GM19452 (cell line): Measurements from ENCODE around the gene KIAA0040.

Experiments
- ATAC-seq: cut with Tn5 transposase; IDR thresholded peaks from one replicate; pipeline ENCODE4 v1.9.1; 2021; ENCODE audit not compliant: unreplicated experiment

The KIAA0040 gene

DNA sequence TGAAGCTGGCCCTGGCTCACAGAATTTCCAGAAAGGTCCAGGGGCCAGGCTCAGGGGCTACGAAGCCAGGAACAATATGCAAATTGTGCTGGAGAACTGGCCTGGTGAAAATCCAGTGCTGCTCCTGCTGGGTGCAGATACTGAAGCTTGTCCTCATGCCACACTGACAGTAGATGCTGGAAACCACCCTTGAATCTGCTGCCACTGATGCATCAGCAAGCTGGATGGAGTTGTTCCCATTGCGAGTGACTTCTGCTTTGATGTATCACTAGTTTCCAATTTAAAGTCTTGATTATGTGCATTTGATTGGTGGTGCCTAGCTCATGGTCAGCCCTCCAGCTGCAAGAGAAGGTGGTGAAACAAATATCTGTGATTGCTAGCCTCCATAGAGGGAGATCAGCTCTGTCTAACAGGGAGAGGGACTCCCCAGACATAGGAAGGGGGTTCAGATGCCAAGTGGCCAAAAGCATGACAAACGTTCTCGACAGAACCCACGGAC lies 11.0 kb upstream of the KIAA0040 start:
- ATAC-seq = no peak

DNA sequence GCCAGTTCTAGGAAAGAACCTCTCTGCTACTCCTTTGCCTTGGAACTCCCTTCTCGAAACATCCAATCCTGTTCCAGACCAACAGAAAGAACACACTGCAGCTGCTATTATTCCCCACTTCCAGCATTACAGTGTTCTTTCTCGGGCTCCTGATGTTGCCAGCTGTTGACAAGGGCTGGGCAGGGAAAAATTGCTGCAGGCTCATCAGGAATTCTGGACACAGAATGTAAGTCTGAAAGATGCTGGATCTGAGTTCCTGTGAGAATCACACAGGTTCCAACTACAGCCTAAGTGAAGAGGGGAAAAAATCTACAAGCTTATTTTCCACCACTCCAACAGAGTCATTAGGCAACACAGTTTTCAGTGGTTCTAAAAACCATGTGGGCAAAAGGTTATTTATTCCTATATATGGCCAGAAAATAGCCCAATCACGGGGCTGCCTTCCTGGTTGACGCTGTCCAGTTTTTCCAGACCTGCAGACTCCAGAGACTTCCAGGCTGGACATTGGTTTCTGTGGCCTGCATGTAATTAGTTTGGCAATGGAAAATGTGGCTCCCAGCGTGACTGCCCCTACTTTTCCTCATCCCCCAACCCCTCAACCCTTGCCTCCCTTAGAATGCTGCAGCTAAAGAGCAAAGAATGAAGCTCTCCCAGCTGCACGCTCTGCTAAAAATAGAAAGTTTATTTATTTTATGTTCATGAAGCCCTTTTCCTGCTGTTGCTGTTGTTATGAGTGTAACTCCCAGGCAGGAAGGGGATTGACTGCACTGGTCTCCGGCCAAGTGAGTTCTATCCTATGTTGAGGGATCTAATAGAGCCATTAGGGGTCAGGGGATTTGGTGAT lies 8.3 kb upstream of the KIAA0040 start:
- ATAC-seq = no peak

- ATAC-seq = no peak
Measured at GRCh38 chr1:175198332-175198731, 5.8 kb upstream of the KIAA0040 start.

GRCh38 chr1:175197531-175197930 lies 5.0 kb upstream of the KIAA0040 start:
- ATAC-seq = no peak

DNA sequence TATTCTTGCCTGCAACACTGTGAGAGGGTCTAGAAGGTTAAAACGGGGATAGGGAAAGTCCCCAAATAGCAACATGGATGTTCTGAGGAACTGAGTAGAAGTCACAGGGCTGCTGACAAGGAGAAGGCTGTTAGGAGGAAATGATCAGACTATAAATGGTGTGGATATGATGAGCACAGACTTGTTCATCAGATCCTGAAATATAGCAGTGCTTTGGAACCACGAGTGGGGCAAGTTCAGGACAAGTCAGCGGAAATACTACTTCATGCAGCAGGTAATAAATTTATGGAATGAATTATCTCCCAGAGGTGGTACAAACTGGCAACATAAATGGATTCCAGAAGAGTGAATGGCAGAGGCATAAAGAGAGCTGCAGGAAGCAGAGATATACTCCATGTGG lies 3.2 kb upstream of the KIAA0040 start:
- ATAC-seq = no peak

- ATAC-seq = no peak
Measured at GRCh38 chr1:175195281-175195680, 2.7 kb upstream of the KIAA0040 start.

- ATAC-seq = no peak
Measured at GRCh38 chr1:175193527-175193910, 943 bp upstream of the KIAA0040 start.

GRCh38 chr1:175192111-175192629 lies 406 bp downstream of the KIAA0040 start:
- ATAC-seq = no peak

- no peak for ATAC-seq
Measured at GRCh38 chr1:175191659-175192058, 917 bp downstream of the KIAA0040 start.

GRCh38 chr1:175188936-175189335 lies 3.6 kb downstream of the KIAA0040 start:
- ATAC-seq = peak; percentile 59

GRCh38 chr1:175186433-175187160 lies 6.0 kb downstream of the KIAA0040 start:
- ATAC-seq = no peak

DNA sequence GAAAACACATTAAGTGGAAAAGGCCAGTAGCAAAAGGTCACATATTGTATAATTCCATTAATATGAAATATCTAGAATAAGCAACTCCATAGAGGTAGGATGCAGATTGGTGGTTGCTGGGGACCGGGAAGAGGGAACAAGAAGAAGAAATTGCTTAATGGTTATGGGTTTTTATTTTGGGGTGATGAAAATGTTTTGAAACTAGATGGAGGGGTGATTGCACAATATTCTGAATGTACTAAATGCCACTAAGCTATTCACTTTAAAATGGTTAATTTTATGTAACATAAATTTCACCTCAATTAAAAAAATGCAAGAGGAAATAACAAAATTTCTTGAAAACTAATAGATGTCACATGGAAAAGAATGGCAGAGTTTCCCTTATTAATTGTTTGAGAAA lies 6.7 kb downstream of the KIAA0040 start:
- ATAC-seq = no peak

GRCh38 chr1:175183586-175183985 lies 9.0 kb downstream of the KIAA0040 start:
- no peak for ATAC-seq

DNA sequence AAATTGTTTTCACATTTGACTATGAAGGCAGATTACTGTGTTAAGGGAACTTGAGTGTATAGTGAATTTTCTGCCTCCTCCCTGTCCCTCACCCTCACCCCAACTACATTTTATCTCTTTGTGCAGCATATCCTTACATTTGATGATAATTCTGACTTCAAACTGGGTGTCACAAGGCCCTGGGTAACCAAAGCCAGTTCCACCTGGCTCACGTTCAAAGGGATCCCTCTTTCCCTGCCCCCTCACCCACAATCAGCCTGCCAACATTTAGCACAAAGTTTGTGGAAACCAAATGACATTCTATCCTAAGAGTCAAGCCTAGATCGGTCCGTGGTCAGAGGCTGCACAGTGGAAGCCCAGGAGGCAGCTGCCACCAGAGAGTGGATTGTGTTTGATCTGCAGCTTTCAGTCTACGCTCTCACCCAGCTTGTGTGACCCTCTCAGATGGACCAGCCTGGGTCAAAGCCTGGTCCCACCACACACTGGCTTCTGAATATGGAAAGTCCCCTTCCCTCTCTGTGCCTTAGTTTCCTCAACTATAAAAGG lies 10.3 kb downstream of the KIAA0040 start:
- ATAC-seq = no peak

DNA sequence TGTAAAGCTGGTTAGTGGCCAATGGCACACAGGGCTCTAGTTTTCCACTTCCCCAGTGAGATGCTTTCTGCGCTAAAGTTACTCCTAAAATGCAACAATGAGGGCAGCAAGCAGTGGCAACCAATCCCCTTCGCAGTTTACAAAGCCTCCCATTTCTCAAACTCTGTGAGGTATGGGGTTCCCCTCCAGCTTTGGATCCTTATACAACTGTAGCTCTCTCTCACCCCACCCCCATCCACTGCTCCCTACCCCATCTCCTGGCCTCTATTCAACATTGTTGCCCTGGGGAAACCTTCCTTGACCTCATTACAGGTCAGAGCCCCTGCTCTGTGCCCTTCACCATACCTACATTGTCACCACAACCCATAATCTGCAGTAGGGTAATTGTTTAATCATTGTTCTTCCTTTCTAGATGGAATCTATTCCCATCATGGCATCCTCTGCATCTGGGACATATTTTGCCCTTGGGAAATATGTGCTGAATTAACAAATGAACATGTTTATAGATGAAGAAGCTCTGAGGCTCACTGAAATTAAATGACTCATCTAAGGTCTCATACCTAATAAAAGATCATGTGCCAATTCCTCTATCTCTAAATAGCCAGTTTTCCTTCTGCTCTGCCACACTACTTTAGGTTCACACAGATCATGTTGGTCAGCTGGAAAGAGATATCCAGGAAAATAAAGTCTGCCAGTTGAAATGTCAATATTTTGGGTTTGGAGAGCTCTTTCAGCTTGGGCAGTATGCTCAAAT lies 12.6 kb downstream of the KIAA0040 start:
- ATAC-seq = no peak

DNA sequence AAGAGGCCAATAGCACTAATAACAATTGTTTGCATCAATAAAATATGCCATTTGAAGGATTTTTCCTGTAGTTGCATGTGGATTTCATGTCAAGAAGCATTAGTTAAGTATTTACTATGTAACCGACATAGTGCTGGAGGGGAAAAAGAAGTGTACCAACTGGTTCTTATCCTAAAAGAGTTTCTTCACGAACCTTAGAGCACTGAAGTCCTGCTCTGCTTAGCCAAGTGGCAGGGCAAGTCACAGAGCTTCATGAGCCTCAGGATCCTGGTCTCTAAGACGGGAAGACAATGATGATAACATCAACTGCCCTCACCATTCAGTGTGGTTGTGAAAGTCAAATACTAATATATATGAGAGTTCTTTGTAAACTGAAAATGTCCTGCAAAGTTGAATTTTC lies 14.1 kb downstream of the KIAA0040 start:
- ATAC-seq = no peak

- ATAC-seq = no peak
Measured at GRCh38 chr1:175178056-175178455, 14.5 kb downstream of the KIAA0040 start.

DNA sequence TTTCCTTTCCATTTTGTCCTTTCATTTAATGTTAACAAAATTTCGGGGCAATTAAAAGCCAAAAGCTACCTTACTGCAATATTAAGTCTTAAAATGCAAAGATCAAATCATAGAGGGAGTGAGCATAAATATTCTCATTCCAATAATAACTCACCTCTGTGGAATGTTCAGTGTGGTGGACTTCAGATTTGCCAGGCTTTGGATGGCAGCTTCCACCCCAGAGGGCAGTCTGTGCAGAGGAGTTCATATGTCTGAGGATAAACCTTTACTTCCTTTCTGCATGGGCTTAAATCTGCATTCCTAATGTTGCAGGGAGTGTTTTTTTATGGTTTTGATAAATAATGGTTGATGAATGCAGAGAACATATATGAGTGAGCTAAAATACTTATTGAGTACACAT lies 16.3 kb downstream of the KIAA0040 start:
- no peak for ATAC-seq

DNA sequence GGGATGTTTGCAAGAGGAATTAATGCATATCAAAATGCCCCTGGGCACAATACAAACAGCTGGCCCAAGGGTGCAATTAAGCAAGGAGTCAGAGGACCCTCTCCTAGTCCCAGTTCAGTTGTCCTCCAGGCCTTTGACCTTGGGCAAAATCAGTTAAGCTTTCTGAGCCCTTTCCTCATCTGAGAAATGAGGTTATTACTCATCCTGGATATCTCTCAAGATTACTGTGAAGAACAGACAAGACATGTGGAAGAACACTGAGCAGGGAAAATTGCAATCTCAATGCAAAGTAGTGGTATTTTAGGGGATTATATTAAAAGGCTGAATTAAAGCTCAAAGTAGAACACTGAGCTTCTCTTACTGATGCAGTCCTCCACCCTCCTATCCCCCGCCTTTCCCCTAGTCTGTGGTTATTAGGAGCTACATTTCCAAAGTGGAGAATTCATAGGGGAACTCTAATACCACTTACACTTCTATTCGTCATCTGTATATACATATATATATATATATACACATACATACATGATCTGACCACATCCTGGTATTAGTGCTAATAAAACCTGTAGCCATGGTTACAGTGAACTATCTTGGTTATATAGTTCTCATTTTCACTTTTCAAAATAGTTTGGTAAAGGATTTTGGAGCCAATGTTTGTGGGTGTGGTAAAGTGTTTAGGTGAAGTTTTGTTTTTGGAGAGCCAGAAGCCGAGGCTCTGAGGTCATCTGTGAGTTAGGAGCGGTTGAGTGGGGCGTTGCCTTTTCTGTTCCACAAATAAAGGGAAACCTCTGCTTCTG lies 18.1 kb downstream of the KIAA0040 start:
- ATAC-seq = peak; percentile 86

GRCh38 chr1:175173531-175173930 lies 19.0 kb downstream of the KIAA0040 start:
- ATAC-seq = no peak
